T1000 (cell line): ENCODE results near the gene FAM83C.

Experiments used
- DNase-seq: peaks from one replicate; lab custom pipeline; 2025; ENCODE audit warnings: mixed read lengths; lab: John Stamatoyannopoulos, UW

Gene FAM83C

GRCh38 chr20:35284267-35284991 is 7.8 kb downstream of the FAM83C start, which contains the start of gene EIF6:
EIF6 (minus strand) TSS chr20:35284772; CDS start chr20:35284487, 285 bp downstream.
- peak; percentile 84 for DNase-seq

DNA sequence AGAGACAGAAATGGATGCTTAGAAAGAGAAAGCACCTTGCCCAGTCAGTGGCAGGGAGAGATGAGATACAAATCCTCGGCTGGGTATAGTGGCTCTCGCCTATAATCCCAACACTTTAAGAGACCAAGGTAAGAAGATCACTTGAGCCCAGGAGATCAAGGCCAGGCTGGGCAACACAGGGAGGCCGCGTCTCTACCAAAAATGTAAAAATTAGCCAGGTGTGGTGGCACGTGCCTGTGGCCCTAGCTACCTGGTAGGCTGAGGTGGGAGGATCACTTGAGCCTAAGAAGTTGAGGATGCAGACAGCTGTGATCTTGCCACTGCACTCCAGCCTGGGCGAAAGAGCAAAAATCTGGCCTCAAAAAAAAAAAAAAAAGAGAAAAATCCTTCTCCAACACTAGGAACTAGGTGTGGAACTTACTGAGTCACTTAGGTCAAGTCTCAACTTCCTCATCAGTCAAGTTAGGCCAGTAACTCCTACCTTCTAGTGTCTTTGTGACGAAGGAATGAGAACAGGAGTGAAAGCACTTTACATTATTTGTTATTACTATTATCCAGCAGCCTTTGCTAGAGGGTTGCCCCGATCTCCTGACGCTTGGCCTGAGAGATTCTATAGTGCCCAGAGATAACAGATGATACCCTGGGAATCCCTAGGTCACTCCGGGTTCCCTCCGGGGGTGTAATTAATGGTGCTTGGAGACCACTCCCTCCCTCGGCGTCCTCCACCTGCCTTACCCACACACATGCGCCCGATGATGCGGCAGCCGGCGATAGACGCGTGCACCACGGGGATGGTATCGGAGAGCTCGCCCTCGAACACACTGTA is 8.6 kb downstream of the FAM83C start:
- no peak for DNase-seq

- DNase-seq = no peak
These were observed 10.6 kb downstream of the FAM83C start for GRCh38 chr20:35281506-35282101.

- DNase-seq = no peak
These were observed 11.7 kb downstream of the FAM83C start for GRCh38 chr20:35280523-35280922.

- no peak for DNase-seq
These were observed 12.6 kb downstream of the FAM83C start for GRCh38 chr20:35279533-35280174.

- DNase-seq = no peak
These were observed 13.2 kb downstream of the FAM83C start for GRCh38 chr20:35279040-35279439.

GRCh38 chr20:35277531-35278395 is 14.5 kb downstream of the FAM83C start, which contains the start of gene MMP24OS:
MMP24OS (minus strand) TSS chr20:35278122; CDS start chr20:35277929, 193 bp downstream.
- peak; percentile 79 for DNase-seq

GRCh38 chr20:35277127-35277526 is 15.1 kb downstream of the FAM83C start:
- DNase-seq = no peak

DNA sequence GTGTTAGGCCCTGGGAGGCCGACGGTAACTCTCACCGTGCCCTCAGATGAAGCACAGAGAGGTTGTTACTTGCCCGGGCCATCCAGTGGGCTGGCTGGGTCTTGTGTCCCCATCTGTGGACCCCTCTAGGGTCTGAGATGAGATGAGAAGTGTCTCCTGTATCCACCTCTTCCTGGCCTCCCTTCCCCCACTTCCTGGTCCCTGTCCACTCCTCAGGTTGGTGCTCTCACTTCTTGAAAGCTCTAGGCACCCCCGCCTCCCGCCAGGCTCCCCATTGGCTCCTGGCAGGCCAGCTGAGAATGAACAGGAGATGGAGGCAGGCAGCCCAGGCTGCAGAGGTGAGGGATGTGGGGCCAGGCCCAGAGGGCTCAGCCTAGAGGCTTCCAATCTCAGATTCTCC is 15.8 kb downstream of the FAM83C start:
- DNase-seq = no peak

DNA sequence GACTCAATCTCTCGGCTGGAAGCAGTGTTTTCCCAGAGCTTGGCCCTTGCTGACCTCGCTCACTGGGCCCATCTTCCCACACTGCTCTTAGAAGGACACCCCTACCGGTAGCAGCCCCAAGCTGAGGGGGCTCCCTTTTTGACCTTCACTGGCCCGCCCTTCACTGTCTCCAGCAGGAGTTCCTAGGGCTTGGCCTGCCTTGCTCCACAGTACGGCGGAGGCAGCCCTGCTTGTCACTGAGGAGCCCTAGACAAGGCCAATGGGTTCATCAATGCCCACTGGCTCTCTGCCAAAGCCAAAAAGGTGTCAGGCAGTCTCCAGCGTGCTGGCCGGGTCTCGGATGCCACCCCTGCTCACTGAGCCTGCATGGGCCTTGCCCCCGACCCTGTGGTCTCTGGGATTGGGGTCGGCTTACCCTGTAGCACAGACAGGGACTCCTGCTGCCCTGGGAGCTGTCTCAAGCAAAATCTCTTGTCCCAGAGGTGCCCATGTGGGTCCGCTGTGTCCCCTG is 16.4 kb downstream of the FAM83C start:
- DNase-seq = no peak

- DNase-seq = no peak
These were observed 17.8 kb downstream of the FAM83C start for GRCh38 chr20:35274172-35275092.

DNA sequence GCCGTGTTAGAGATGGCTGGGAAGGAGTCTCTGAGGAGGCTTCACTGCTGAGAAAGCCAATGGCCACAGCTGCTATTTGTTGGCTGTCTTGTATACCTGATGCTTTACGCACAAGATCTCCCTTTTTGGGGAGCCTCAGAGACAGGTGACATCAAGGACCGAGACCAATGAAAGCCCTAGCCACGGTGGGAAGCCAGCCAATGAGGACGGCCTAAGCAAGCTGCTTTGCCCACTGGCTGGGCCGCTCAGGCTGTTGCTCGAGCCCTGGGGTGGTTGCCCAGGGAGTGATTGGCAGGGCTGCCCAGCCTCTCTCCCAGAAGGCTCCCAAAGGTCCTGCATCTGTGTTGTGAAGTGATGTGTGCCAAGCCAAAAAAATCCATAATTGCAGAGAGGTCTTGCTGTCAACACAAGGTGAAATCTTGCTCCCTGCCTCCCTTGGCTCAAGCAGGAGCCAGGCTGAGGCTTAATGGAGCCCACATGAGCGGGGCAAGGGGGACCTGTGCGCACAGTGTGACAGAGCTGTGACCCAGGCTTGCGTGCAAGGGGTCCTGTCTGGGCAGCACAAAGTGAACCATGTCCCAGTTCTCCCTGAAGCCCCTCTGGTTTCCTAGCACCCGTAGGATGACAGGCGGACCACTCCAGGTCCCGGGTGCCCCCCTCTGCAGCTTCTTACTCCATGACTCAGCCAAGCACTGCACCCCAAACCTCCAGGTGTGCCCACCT is 18.6 kb downstream of the FAM83C start:
- DNase-seq = no peak

DNA sequence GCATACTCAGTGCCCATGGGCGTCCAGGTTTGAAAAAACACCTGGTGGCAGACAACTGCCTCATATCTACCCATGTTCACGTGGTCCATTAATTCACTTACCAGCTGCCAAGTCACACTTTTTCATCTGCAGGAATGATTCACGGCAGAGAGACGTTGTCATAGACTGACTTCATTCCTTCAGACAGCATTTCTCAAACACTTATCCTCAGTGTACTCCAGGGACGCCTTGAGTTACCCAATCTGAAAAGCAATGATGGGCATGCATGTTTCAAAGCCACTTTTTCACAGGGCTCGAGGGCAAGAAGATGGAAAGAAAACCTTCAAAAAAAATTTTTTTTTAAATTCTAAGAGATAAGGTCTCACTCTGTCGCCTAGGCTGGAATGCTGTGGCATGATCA is 20.3 kb downstream of the FAM83C start:
- no peak for DNase-seq

GRCh38 chr20:35271073-35271882 is 20.9 kb downstream of the FAM83C start:
- no peak for DNase-seq

DNA sequence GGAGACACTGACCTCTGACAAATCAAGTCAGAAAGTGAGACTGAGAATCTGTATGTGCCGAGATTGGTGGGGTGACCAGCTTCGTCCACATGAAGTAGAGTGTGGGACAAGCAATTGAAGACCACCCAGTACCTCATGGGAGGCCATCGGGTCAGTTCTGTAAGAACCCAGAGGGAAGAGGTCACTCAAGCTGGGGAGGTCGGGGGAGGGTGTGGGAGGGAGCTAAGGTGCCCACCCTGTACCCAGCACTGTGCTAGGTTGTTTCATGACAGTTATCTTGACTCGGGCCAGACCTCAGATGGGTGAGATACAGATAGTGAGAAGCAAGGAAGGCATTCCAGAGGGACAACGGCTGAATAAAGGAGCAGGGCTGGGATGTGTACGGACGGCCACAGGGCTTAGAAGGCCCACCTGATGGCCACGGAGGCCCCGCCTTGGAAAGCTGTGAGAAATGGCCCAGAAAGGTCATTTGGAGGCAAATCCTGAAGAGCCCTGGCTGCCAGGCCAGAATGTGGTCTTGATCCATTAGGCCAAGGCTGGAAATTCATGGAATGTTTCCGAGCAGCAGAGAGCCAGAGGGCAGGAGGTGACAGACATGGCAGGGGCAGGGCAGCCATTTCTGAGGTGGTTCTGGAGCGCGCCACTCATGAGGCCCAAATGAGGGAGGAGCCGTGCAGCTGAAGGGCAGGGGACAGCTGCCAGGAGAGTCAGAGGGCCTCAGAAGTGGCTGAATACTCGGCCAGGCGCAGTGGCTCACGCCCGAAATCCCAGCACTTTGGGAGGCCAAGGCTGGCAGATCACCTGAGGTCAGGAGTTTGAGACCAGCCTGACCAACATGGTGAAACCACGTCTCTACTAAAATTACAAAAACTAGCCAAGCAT is 22.0 kb downstream of the FAM83C start:
- DNase-seq = no peak

DNA sequence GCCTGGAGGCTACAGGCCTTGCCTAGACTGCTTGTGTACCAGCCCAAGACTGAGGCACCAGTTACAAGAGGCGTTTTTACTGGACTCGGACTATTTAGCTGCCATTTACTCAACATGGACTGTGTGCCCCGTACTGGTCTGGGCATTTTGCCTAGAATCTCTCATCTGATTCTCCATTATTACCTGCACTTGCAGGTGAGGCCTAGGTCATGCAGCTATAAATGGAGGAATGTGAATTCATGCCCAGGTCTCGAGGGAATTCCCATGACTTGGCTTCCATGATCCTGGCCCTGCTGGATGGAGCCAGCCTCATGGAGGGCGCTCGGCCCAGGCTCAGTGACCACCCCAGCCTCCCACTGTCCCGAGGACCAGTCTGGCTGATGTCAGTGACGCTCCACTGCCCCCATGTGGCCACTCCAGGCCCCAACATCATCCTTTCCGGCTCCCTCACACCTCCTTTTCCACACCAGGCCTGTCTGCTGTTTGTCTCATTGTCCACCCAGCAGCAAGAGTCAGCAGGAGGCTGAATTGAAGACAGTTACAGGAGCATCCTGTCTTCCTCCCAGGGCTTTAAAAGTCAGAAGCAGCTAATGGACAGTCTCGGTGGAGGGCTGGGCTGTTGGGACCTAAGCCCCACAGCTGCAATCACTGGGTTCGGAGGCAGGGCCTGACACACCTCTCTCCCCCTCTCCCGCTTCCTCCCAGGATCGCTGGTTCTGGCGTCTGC is 23.0 kb downstream of the FAM83C start:
- DNase-seq = peak; percentile 34

DNA sequence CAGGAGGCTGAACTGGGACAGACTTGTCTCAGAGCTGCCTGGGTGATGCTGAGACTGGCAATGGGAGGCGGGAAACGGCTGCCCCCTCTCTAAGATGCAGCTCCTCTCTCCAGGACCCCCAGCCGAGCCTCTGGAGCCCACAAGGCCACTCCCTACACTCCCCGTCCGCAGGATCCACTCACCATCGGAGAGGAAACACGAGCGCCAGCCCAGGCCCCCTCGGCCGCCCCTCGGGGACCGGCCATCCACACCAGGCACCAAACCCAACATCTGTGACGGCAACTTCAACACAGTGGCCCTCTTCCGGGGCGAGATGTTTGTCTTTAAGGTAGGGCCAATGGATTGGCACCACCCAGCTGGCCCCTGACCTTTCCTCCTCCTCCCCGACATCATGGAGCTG is 25.1 kb downstream of the FAM83C start:
- DNase-seq = no peak
